ENCODE measurements around the gene RICTOR. TPM values are rescaled to one million over a fixed set of nuclear protein-coding genes. Genes with fewer than 3 reads are reported as not detected.

The RICTOR gene
- total RNA-seq, 1 donor from 2014 or later = 71.8 TPM

DNA sequence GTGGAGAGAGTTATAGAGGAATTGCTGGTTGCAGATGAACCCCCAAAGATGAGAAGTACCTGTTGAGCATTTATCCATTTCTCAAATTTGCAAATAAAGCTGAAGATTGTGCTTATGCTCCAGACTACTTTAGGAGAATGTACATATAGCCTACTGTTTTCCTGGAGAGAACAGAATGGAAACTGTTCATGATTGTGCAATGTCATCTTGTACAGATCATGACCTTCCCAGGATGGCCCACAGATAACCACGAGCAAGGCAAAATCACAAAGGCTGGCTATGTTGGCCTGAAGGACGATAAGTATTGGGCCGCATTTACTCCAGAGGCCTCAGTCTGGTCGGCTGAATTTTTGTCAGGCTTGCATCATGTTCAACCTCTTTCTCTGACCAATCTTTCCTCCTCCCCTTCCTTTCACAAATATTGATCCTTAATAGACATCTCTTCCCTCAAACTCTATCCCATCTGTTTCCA lies 28.5 kb upstream of the RICTOR start:
- no peak for DNase-seq (ENCODE audit: low spot score)
- intact Hi-C loops (cut with DNase I) = no loop called here
- ATAC-seq = no peak

DNA sequence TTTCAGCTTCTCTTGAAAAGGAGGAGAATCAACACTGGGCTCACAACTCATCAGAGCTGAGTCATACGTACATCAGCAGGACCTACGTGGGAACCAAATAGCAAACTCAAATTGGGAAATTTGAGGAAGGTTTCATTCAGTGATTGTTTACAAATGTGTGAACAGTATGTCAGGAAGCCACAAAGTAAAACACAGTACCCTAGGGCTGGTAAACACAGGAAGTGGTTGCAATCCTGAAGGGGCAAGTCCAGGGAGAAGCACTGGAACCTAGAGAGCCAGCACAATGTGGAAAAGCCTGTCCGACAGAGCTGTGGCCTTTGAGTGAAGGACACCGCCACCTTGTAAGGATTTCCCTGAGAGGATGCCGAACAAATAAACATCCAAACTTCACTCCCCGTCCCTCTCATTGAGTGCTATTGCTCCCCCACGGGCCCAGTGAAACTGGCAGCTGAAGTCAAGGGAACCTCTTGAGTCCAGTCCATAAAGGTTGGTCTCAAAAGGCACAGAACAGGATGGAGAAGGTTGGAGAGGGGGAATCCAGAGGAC lies 26.7 kb upstream of the RICTOR start:
- DNase-seq (ENCODE audit: low spot score) (no peak), ATAC-seq (no peak)
- intact Hi-C loops (cut with DNase I) = no loop called here

DNA sequence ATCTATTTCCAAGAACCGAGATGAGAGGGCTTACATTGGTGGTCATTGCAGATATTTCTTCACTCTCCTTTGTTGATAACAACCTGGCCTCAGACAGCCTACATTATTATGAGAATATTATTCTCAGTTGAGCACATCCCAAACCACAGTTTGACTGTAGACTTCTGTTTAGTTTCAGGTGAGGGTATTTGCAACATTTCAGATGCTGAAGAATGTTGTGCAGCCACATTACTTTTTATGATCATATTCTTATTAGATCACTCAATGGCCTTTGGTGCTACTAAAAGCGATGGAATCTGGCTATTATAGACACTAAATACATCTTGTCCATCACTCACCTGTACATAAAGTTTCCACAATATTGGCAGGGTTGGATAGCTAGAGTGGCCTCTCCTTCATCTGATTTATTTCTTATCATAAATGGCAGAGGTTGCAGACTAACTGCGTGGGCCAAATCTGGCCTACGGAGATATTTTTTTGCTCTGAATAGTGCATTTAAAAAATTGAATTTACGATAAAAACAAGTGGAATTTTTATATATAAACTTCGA lies 26.2 kb upstream of the RICTOR start:
- intact Hi-C loops (cut with DNase I) = no loop called here
- ATAC-seq = no peak

DNA sequence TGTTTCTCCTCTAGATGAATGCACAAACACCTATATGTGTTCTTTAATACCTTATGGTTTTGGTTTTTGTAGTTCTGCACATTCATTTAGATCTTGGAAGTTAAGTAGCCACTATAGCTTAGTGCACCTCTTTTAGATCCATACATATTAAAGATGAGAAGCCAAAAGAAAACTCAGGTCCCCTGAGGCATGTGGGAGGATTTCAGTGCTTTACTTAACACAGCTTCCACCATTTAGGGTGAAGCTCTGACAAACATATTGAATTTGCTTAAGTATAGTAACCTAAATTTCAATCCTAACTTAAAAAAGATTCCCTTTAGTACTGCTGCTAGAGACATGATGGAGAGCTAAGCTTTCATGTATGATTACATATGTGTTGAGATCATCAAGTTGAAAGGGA lies 25.6 kb upstream of the RICTOR start:
- intact Hi-C loops (cut with DNase I) = no loop called here
- ATAC-seq (no peak), DNase-seq (ENCODE audit: low spot score) (no peak)

More for the DNA sequence above, 26.2 kb upstream of the RICTOR start:
- no peak for DNase-seq (ENCODE audit: low spot score)

GRCh38 chr5:39093352-39093751 lies 19.2 kb upstream of the RICTOR start:
- no peak for DNase-seq (ENCODE audit: low spot score)
- no peak for ATAC-seq
- intact Hi-C loops (cut with DNase I) = no loop called here

DNA sequence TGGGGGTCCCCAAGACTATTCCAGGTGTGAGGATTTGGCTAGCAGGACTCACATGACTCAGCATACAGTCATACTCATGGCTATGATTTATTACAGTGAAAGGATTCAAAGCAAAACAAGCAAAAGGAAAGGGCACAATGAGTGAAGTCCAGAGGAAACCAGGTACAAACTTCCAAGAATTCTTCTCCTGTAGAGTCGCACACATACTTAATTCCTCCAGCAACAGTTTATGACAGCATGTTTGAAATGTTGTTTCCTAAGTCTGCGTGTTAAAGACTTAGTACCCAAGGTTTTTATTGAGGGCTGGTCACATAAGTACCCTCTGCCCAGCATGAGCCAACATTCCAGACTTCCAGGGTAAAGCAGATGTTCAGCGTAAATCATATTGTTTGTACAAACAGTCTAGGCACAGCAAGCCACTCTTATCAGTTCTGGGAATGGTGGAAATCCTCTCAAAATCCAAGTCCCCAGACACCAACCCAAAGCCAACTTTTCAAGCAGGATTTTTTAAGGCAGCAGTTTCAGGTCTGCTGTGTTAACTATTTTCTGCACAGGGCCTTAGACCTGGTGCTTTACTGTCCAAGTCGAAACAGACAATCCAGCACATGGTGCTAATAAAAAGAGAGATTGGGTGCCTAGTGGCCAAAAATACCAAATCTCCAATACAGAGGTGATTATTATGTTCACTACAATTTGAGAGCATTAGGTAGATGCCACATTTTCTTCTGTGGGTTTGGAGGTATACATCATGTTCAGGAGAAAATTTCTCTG lies 18.6 kb upstream of the RICTOR start:
- ATAC-seq = no peak
- no peak for DNase-seq (ENCODE audit: low spot score)
- intact Hi-C loops (cut with DNase I) = no loop called here

GRCh38 chr5:39091940-39092580 lies 17.9 kb upstream of the RICTOR start:
- ATAC-seq (no peak), DNase-seq (ENCODE audit: low spot score) (no peak)
- intact Hi-C loops (cut with DNase I) = no loop called here

DNA sequence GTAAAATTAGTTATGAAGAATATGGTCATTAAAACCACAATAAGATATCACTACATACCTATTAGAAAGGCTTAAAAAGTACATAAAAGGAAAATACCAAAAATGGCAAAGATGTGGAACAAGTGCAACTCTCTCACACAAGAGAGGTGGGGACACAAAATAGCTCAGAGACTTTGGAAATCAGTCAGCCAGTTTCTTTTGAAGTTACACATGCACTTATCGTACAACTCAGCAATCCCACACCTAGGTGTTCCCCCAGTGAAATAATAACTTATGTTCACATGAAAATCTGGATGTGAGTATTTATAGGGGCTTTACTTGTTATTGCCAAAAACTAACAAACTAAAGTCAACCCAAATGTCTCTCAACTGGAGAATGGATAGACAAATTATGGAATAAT lies 9.8 kb upstream of the RICTOR start:
- no peak for ATAC-seq
- intact Hi-C loops (cut with DNase I) = no loop called here
- no peak for DNase-seq (ENCODE audit: low spot score)

GRCh38 chr5:39082995-39083394 lies 8.8 kb upstream of the RICTOR start:
- DNase-seq (ENCODE audit: low spot score) = no peak
- ATAC-seq = no peak
- intact Hi-C loops (cut with DNase I) = no loop called here

- peak; percentile 88 for ATAC-seq
- intact Hi-C loops (cut with DNase I) = no loop called here
Measured at GRCh38 chr5:39080597-39081204, 6.5 kb upstream of the RICTOR start.

GRCh38 chr5:39080168-39080567 lies 6.0 kb upstream of the RICTOR start:
- intact Hi-C loops (cut with DNase I) = no loop called here
- DNase-seq (ENCODE audit: low spot score) = no peak
- no peak for ATAC-seq

More at GRCh38 chr5:39080597-39081204, 6.5 kb upstream of the RICTOR start:
- no peak for DNase-seq (ENCODE audit: low spot score)

- intact Hi-C loops (cut with DNase I) = no loop called here
- DNase-seq (ENCODE audit: low spot score) = no peak
- no peak for ATAC-seq
Measured at GRCh38 chr5:39079147-39079546, 4.9 kb upstream of the RICTOR start.

DNA sequence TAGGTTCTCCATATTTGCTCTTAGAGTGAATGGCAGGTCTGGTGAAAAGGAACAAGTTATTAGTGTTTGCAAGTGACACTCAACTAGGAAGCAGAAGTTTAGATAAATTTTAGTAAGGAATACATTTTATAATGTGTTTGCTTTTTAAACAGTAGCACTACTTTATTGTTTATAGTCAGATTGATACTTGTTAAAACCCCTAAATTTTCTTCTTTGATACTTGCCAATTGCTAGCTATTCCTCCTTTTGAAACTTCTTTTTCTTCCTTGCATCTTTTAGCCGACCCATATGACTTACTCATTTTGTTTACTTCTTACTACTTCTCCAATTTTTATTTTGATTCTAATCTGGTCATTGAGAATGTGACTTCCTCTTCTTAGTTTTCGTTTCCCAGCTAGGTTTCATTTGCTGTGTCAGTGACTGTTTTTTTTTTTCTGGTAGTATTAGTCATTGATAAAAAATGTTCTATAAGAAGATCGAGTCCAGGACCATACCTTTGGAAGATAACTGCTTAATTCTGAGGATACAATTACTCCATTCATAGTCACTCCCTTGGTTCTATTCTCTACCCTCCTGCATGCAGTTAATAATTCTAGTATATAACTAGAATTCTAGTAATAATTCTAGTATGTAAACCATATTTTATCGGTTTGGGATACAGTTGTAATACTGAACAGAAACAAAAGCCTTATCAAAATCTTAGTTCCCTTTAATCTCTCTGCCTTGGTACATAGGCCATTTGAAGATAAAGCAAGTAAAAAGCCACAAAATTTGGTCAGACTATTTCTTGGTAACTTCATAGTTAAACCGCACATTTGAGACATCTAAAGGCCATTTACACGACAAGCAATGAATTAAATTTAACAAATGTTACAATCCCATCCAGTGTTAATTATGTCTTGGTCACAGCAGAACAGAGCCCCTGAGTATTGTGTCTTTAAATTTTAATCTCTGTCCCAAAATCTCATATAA lies 2.8 kb upstream of the RICTOR start:
- ATAC-seq = no peak
- no peak for DNase-seq (ENCODE audit: low spot score)
- intact Hi-C loops (cut with DNase I) = no loop called here

- no peak for DNase-seq (ENCODE audit: low spot score)
- no peak for ATAC-seq
- intact Hi-C loops (cut with DNase I) = no loop called here
Measured at GRCh38 chr5:39076101-39076756, 2.0 kb upstream of the RICTOR start.

GRCh38 chr5:39073767-39074016 lies 507 bp downstream of the RICTOR start:
- ATAC-seq (peak; percentile 60), DNase-seq (ENCODE audit: low spot score) (peak; percentile 69)
- intact Hi-C loops (cut with DNase I) = no loop called here

DNA sequence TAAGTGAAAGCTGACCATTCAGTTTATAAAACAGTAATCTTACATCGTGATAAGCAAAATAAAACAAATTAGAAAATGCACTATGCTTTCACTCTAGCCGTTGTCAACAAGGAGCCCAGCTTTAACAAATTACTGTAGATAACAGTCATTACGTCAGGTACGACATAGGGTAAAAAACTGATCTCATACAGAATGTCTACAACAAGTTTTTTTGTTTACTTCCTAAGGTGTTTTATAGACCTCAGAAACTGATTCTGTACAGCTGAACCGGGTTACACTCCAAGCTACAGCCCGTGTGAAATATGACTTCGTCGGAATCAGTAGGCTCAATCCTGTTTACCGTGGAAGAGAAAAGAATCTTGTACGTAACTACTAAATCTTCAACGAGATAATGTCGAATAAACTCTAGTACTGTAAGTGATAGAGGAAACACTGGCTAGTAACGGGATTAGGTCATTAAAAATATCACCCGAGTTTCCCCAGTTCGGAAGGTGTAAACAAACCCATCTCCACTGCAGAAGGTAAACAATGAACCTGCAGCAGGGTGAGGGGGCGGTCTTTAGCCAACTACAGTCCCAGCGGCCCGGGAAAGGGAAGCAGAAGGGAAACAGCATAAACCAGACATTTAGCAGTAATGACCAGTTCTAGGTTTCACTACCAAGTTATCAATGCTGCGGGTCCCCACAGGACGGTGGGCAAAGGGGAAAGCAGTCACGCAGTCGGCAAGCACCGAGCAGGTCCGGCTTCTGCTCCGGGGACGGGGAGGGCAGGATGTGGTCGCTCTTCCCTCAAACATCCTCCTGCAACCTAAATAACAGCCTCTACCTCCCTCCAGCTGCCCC lies 1.1 kb downstream of the RICTOR start:
- intact Hi-C loops (cut with DNase I) = no loop called here
- ATAC-seq = peak; percentile 35
- DNase-seq (ENCODE audit: low spot score) = peak; percentile 63

DNA sequence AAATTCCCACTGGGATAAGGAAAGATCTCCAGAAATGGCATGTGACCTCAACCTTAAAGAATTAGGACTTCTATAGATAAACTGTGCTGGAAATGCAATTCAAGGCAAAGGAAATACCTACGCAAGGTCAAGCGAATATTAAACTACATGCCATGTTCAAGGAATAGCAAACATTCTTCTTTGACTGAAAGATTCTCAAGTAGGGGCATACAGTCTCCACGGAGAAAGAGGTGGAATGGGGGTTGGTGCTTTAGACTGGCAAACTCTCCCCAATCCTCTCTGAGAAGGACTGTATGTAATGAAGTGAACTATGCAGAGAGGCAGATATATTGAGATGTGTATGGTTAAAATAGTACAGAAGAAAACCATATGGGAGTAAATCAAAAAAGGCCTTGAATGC lies 6.1 kb downstream of the RICTOR start:
- intact Hi-C loops (cut with DNase I) = no loop called here
- no peak for ATAC-seq
- no peak for DNase-seq (ENCODE audit: low spot score)
